Measurements from ENCODE around the gene RBM19. TPM values are rescaled to one million over a fixed set of nuclear protein-coding genes. Genes with fewer than 3 reads are reported as not detected.

The RBM19 gene
- total and polyA plus RNA-seq, 2 donors (not counting 1 experiment from before 2014, with no cell fraction given): 10.5 to 16.5 TPM

DNA sequence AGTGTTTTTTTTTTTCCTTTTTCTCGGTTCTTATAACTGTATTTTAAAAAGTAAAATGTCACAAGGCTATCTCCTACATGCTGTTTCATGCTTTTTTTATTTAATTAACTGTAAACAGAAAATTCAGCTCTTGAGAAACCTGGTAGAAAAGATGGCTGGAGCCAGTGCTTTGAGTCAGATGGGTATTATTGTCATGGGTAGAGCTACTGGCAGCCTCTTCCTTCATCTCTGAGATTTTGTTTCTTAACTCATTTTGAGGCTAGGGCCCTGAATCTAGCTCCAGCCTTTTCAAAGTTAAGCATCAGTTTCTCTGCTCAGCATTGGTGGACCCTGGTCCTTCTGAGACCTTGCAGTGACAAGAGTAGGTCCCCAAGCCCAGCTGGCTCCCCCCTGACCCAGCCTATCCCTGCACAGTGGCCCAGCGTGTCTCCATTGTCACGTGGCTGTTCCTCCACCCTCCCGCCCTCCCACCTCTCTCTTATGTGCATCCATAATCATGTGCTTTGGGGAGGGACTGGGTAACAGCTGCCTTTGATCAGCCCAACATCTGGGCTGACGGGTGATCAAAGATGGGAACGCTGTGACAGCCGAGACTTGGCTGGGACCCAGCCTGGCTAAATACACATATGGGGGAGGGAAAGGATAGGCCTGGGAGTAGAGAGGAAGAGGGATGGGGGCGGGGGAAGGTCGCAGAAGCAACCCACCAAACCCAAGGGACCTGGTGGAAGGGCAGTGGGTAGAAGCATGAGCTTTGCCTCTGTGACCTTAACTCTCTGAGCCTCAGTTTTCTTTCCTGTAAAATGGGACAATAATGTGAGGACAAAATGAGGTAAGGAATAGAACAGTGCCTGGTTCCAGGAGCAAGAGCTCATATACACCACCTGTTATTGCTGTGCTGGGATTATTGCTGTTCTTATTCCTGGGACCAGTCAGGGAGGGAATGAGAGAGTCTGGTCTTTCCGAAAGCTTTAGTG, 24.4 kb upstream of the RBM19 start:
- Histone ChIP-seq H3K4me2 (ENCODE audit: extremely low read depth, insufficient read depth, low read length) (no peak overlapping the region), H3K79me2 (ENCODE audit: control insufficient read depth, insufficient read depth, low read length) (no peaks in the 10 kb centered on the region), H3K27ac (ENCODE audit: insufficient read depth, low read length) (no peak overlapping the region), H2AFZ (ENCODE audit: low read length) (no peak overlapping the region), H3K27me3 (ENCODE audit: control insufficient read depth, insufficient read depth, low read length) (no peaks in the 10 kb centered on the region), H4K20me1 (ENCODE audit: control insufficient read depth, extremely low read depth, insufficient read depth, low read length) (no peaks in the 10 kb centered on the region), H3K4me1 (ENCODE audit: control insufficient read depth, extremely low read depth, insufficient read depth, low read length) (no peaks in the 10 kb centered on the region), H3K36me3 (ENCODE audit: control insufficient read depth, insufficient read depth, low read length) (no peaks in the 10 kb centered on the region), H3K4me3 (replicated peaks in 1 of 4; ENCODE audit: control extremely low read depth in 1 of 4, insufficient read depth in 1 of 4, low read depth in 3 of 4, low read length in 4 of 4) (no peak overlapping the region), H3K9me3 (ENCODE audit: control insufficient read depth, insufficient read depth, low read depth, low read length) (no peaks in the 10 kb centered on the region), H3K9ac (ENCODE audit: insufficient read depth, low read length) (no peak overlapping the region)
- TF ChIP-seq EZH2 (IDR thresholded peaks at IDR 0.05; ENCODE audit: low read length, missing control alignments): no peak
- DNase-seq (ENCODE audit: low read depth in 2 of 2): peak in 1 of 2 donors; percentile 37

DNA sequence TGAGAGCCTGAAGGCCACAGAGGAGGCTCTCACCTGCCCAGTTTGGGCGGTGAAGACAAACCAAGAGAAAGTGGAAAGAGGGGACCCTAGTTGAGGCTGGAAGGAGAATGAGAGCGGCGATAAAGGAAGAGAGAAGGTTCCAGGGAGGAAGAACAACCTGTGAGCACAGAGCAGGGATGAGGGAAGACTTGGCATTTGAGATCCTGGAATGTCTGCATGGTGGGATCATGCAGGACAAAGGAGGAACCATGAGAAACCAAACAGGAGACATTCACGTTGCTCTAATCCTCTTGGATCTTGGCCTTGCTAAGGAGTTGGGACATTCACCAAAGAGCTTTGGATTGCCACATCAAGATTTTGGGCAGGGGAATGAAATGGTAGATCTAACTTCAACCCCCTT, 22.9 kb upstream of the RBM19 start:
- no peak overlapping the region for H3K9ac ChIP-seq (ENCODE audit: insufficient read depth, low read length)
- no peaks in the 10 kb centered on the region for H3K27me3 ChIP-seq (ENCODE audit: control insufficient read depth, insufficient read depth, low read length)
- no peak overlapping the region for H3K4me2 ChIP-seq (ENCODE audit: extremely low read depth, insufficient read depth, low read length)
- TF ChIP-seq, protein P1, sequence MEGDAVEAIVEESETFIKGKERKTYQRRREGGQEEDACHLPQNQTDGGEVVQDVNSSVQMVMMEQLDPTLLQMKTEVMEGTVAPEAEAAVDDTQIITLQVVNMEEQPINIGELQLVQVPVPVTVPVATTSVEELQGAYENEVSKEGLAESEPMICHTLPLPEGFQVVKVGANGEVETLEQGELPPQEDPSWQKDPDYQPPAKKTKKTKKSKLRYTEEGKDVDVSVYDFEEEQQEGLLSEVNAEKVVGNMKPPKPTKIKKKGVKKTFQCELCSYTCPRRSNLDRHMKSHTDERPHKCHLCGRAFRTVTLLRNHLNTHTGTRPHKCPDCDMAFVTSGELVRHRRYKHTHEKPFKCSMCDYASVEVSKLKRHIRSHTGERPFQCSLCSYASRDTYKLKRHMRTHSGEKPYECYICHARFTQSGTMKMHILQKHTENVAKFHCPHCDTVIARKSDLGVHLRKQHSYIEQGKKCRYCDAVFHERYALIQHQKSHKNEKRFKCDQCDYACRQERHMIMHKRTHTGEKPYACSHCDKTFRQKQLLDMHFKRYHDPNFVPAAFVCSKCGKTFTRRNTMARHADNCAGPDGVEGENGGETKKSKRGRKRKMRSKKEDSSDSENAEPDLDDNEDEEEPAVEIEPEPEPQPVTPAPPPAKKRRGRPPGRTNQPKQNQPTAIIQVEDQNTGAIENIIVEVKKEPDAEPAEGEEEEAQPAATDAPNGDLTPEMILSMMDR (conservative IDR thresholded peaks at IDR 0.05 in 1 of 2, IDR thresholded peaks at IDR 0.05 in 1 of 2; ENCODE audit: low read depth in 1 of 2, low read length in 2 of 2): no peak
- no peak for TF ChIP-seq EZH2 (IDR thresholded peaks at IDR 0.05; ENCODE audit: low read length, missing control alignments)
- H4K20me1 ChIP-seq (ENCODE audit: control insufficient read depth, extremely low read depth, insufficient read depth, low read length): no peaks in the 10 kb centered on the region
- no peaks in the 10 kb centered on the region for H3K9me3 ChIP-seq (ENCODE audit: control insufficient read depth, insufficient read depth, low read depth, low read length)
- DNase-seq (ENCODE audit: low read depth in 2 of 2): no peak
- no peak overlapping the region for H3K4me3 ChIP-seq (replicated peaks in 1 of 4; ENCODE audit: control extremely low read depth in 1 of 4, insufficient read depth in 1 of 4, low read depth in 3 of 4, low read length in 4 of 4)
- H3K36me3 ChIP-seq (ENCODE audit: control insufficient read depth, insufficient read depth, low read length): no peaks in the 10 kb centered on the region
- H3K27ac ChIP-seq (ENCODE audit: insufficient read depth, low read length): no peak overlapping the region
- no peak overlapping the region for H2AFZ ChIP-seq (ENCODE audit: low read length)
- H3K4me1 ChIP-seq (ENCODE audit: control insufficient read depth, extremely low read depth, insufficient read depth, low read length): no peaks in the 10 kb centered on the region
- H3K79me2 ChIP-seq (ENCODE audit: control insufficient read depth, insufficient read depth, low read length): no peaks in the 10 kb centered on the region

DNA sequence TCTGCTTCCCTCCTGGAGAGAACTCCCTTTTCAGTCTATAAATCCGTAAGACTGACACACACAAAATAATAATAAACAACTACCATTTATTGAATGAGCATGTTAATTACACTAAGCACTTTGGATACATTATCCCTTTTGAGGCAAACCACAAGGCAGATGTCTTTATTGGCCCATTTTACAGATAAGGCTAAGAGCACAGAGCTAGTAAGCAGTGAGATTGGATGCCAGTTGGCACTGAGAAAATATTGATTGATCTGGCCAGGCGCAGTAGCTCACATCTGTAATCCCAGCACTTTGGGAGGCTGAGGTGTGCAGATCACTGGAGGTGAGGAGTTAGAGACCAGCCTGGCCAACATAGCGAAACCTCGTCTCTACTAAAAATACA, 21.9 kb upstream of the RBM19 start:
- no peaks in the 10 kb centered on the region for H3K27me3 ChIP-seq (ENCODE audit: control insufficient read depth, insufficient read depth, low read length)
- no peaks in the 10 kb centered on the region for H3K36me3 ChIP-seq (ENCODE audit: control insufficient read depth, insufficient read depth, low read length)

More for the DNA sequence above, 21.9 kb upstream of the RBM19 start:
- Histone ChIP-seq H3K4me2 (ENCODE audit: extremely low read depth, insufficient read depth, low read length) (no peak overlapping the region), H3K9me3 (ENCODE audit: control insufficient read depth, insufficient read depth, low read depth, low read length) (no peaks in the 10 kb centered on the region), H3K4me3 (replicated peaks in 1 of 4; ENCODE audit: control extremely low read depth in 1 of 4, insufficient read depth in 1 of 4, low read depth in 3 of 4, low read length in 4 of 4) (no peak overlapping the region), H4K20me1 (ENCODE audit: control insufficient read depth, extremely low read depth, insufficient read depth, low read length) (no peaks in the 10 kb centered on the region), H3K79me2 (ENCODE audit: control insufficient read depth, insufficient read depth, low read length) (no peaks in the 10 kb centered on the region), H3K27ac (ENCODE audit: insufficient read depth, low read length) (no peak overlapping the region), H3K4me1 (ENCODE audit: control insufficient read depth, extremely low read depth, insufficient read depth, low read length) (no peaks in the 10 kb centered on the region), H3K9ac (ENCODE audit: insufficient read depth, low read length) (no peak overlapping the region), H2AFZ (ENCODE audit: low read length) (no peak overlapping the region)
- TF ChIP-seq EZH2 (IDR thresholded peaks at IDR 0.05; ENCODE audit: low read length, missing control alignments): no peak
- TF ChIP-seq, protein P1 (conservative IDR thresholded peaks at IDR 0.05 in 1 of 2, IDR thresholded peaks at IDR 0.05 in 1 of 2; ENCODE audit: low read depth in 1 of 2, low read length in 2 of 2): no peak
- no peak for DNase-seq (ENCODE audit: low read depth in 2 of 2)
